ENCODE measurements around the gene IFNLR1.

Gene IFNLR1

GRCh38 chr1:24147194-24147593 is 39.9 kb downstream of the IFNLR1 start:
- no peak for DNase-seq

DNA sequence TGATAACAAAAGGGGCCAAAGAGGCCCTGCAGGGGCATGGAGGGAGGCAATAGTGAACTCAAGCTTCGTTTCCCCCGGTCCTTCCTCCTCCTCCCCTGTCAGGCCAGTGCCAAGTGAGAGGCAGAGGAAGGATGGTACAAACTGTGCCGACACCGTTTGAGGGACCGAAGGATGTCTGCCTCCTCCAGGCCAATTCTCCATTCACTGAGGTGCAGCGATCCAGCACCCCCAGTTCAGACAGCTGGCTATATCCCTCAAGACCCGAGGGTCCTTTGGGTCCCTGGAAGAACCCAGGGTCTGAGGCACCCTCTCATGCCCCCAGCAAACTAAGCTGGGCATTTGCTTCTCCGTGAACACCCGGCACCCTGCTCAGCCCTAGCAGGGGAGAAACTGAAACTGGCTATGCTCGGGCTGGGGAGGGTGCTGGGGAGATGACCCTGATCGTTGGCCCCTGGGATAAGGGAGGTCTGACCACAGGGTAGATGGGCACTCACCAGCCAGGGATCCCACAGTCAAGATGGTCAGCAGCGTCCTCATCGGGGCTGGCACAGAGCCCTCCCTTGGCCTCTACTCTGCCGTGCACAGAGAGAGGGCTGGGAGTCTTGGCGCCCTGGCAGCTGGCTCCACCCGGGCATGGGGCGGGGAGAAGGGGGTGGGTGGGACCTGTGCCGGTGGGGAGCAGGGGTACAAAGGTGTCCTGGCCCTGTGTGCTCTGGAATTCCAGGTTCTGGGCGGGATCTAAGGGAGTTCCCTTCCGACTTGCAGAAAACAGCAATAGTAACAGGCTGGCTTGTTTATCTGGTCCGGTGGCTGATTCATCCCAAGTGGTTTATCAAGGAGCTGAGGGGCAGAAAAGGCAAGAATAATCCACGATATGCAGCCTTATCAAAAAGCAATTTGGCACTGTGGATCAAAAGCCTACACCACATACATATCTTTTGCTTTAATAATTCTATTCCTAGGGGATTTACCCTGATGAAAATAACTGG is 44.2 kb downstream of the IFNLR1 start, which contains the start of gene IL22RA1:
Gene IL22RA1 (minus strand): TSS at position 595 of the 989 bp plus-strand sequence. CDS start 58 bp downstream, at position 537.
- DNase-seq: no peak

DNA sequence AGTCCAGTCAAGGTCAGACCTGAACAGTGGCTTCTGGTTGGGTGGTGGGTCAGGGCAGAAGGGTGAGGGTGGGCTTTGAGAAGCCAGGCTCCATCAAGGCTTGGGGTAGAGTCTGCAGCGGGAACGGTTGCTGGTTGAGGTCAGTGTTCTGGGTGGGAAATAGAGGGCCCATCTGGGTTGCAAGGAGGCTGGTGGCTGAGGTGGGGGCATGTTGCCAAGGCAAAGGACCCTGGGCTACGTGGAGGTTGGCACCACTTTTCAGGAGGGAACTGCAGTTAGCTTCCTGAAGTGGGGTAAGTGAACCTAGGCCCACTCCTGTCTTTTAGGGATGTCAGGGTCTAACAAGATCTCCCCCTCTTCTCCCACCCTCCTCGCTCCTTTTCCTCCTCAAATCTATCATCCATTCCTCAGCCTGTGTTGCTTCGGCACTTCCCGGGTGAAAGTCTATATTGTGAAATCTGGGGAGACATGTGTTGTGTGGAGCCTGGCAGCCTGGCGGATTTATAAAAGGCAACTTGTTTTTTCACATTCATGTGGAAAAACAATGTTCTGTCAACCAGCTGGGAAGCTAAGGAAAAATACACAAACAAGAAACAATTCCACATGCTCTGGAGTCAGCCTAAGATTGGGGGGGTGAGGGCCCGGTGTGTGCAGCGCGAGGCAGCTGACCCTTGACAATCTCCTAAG is 45.6 kb downstream of the IFNLR1 start:
- no peak for DNase-seq

- DNase-seq: no peak
Observed at GRCh38 chr1:24140741-24141181, 46.3 kb downstream of the IFNLR1 start.

DNA sequence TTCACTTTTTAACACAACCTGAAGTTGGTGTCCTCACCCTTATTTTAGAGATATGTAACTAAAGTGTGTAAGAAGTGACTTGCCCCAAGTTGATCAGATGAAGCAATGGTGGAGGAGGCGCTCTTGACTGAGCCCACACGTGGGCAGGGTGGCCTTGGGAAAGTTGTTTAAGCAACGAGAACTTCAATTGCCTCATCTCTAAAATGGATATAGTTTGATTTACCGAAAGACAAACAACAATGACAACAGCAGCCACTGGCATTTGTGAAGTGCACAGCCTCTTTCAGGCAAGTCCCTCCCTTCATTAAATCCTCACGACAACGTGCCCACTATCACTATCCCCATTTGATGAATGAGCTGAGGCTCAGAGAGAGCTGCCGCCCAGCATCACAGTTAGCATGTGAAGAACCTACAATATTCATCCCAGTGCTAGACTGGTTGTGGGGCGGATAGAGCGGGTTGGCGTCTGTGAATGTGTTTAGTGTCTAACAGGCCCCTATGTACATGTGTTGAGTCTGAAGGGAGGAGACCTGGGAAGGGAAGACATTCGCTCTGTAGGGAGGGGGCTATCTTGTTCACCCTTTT is 47.2 kb downstream of the IFNLR1 start:
- DNase-seq: no peak

DNA sequence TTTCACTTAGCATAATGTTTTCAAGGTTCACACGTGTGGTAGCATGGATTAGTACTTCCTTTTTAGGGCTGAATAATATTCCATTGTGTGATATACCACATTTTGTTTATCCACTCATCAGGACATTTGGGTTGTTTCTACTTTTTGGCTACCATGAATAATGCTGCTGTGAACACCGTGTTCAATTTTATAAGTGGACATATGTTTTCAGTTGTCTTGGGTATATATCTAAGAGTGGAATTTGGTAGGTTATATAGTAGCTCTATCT is 47.9 kb downstream of the IFNLR1 start:
- DNase-seq: no peak

GRCh38 chr1:24138476-24139221 is 48.4 kb downstream of the IFNLR1 start:
- no peak for DNase-seq

- no peak for DNase-seq
Observed at GRCh38 chr1:24136956-24137539, 50.0 kb downstream of the IFNLR1 start.

- no peak for DNase-seq
Observed at GRCh38 chr1:24134376-24134775, 52.7 kb downstream of the IFNLR1 start.

DNA sequence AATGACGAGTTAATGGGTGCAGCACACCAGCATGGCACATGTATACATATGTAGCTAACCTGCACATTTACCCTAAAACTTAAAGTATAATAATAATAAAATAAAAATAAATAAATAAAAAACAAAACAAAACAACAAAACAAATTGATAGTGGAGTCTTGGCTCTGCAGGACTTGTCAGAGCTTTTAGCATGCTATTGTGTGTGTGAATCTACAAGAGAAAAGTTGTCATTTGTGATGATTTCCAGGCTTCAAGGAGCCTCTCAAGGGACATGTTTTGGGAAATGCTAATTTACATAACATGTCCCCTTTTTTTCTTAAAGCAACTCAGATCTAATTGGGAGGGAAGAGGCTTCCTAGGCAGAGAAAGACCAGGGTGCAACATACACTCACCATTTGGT is 53.3 kb downstream of the IFNLR1 start:
- DNase-seq: no peak

GRCh38 chr1:24130385-24130784 is 56.7 kb downstream of the IFNLR1 start:
- no peak for DNase-seq

DNA sequence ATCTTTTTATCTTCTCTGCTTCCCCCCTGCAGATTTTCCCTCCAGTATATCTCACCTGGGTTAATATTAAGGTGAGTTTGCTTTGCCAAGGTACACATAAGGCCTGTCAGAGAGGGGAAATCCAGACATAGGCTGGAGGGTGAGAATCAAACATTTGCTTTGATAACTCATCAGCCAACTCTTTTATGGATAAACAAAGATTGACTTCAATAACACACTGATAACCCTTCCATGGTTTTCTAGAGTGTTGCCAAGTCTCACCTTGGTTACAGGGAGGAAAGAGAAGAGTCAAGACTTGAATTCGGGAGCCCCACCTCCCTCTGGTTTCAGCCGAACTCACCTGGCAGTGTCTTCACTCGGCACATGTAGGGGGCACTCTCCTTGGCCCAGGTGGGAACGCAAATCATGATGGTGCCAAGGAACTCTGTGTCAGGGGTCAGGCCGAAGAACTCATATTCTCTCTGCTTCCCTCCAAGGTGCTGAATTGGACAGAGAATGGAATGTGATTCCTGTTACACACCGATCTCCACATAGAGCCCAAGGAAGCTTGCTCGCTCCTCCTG is 59.2 kb downstream of the IFNLR1 start:
- no peak for DNase-seq

GRCh38 chr1:24127134-24127800 is 59.8 kb downstream of the IFNLR1 start:
- no peak for DNase-seq

DNA sequence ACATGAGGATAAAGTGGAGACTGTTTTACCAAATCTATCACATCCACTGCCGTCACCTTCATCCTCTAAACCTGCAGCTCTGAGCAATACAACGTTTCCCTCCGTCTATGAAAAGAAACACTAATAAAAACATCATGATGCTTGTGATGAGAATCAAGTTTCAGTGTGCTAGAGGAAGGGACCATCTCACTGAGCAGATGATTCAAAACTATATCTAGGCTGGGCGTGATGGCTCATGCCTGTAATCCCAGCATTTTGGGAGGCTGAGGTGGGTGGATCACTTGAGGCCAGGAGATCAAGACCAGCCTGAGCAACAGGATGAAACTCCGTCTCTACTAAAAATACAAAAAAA is 60.4 kb downstream of the IFNLR1 start:
- DNase-seq: no peak

DNA sequence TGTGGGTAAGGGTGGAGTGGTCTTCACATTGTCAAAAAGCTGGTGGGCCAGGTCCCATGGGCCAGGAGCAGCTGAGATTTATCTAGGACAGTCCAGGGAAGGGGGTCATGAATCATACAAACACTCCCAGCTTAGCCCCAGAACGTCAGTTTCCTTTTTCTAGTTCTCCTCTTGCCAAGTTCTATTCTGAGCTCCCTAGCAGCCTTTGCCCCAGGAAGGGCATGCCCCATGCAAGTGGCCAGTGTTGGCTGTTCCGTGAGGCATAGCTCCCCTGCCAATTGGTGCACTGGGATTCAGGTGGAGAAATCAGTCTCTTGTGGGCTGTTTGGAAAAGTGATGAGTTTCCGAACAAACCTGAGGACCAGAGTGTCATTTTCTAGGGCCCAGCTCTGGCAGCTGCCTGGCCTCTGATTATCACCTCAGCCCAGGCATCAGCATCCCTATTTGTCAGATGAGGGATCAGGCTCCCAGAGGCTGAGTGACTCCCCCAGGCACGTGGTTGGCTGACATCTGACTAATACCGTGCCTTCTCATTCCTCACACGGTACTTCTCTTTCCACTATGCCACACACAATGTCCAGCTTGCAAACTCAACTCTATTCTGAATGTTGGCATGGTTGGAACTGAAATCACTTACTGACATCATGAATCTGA is 60.9 kb downstream of the IFNLR1 start:
- no peak for DNase-seq

GRCh38 chr1:24125456-24125855 is 61.6 kb downstream of the IFNLR1 start:
- no peak for DNase-seq

GRCh38 chr1:24124980-24125379 is 62.1 kb downstream of the IFNLR1 start:
- DNase-seq: no peak

GRCh38 chr1:24123611-24124010 is 63.5 kb downstream of the IFNLR1 start:
- no peak for DNase-seq

DNA sequence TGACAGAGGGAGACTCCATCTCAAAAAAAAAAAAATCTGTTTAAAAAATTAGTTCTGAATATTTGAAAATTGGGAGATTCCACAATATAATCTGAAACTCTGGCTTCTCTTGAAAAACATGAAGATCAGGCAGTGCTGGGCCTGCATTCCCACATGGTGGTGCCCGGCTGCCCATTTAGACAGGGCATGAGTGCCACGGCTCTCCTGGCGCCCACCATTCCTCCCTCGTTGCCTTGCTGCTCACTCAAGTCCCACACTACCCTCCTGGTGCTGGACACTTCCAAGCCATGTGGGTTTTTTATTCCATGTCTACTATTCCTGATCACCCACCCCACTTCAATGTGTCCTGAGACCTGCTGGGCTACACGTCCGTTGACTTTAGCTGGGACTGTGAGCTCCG is 64.3 kb downstream of the IFNLR1 start:
- no peak for DNase-seq

DNA sequence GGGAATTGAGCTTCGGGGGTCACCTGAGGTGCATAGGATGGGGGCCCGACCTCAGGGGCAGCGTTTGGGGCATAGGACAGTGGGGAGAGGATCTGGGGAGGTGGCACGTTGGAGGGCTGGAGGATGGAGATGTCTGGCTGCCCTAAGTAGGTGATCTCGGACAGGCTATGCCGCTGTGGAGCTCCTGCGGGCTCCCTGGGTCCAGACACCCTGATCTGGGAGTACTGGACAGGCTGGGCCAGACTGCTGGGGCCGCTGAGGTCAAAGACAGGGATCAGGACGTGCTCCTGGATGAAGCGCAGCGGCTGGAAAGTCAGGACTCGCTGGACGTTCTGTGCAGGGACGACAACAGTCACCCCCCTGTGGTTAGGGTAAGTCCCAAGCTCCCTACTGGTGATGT is 65.7 kb downstream of the IFNLR1 start:
- DNase-seq: no peak

- DNase-seq: no peak
Observed at GRCh38 chr1:24120965-24121364, 66.1 kb downstream of the IFNLR1 start.
